NCI-H69 (cell line): Measurements from ENCODE around the gene PLCXD1.
"Not testable (repeated sequence)": the region's sequence is repeated elsewhere in the genome, so short reads cannot be mapped to it uniquely, and the experiment has no call there.

Experiments
- DNase-seq: peaks from one replicate; lab custom pipeline; 2025; lab: John Stamatoyannopoulos, UW

The PLCXD1 gene, protein sequence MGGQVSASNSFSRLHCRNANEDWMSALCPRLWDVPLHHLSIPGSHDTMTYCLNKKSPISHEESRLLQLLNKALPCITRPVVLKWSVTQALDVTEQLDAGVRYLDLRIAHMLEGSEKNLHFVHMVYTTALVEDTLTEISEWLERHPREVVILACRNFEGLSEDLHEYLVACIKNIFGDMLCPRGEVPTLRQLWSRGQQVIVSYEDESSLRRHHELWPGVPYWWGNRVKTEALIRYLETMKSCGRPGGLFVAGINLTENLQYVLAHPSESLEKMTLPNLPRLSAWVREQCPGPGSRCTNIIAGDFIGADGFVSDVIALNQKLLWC

DNA sequence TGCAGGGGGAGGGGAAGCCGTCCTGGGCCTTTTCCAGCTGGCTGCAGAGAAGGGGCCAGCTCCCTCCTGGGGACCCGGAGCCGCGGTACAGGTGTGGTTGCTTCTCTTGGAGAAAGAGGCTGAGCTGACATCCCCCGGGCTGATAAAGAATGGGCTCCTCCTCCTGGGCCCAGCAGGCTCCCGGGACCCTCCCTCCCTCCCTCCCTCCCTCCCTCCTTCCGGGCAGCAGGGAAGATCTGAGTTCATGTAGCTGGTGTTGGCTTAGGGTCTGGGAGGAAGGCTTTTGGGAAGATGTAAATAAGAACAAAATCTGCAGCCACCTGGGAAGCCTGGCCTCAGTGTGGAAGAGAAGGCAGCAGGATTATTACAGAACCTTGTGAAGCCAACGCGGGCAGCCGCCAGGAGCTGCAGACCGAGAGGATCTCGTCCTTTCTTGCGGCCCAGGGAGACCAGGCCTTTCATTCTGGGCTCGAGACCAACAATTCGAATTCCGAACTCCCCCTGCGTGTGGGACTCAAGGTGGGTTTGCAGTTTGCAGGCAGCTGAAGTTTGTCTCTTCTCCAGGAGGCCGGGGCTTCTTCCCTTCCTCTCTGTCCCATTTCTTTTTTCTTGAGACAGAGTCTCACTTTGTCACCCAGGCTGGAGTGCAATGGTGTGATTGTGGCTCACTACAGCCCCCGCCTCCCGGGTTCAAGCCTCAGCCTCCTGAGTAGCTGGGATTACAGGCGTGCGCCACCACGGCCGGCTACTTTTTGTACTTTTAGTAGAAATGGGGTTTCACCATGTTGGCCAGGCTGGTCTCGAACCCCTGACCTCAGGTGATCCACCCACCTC is at the start of gene PLCXD1:
Gene PLCXD1, plus strand, starts transcription at position 216 of the 834 bp plus-strand sequence. CDS start 2,807 bp downstream, outside the sequence.
- DNase-seq = no peak

DNA sequence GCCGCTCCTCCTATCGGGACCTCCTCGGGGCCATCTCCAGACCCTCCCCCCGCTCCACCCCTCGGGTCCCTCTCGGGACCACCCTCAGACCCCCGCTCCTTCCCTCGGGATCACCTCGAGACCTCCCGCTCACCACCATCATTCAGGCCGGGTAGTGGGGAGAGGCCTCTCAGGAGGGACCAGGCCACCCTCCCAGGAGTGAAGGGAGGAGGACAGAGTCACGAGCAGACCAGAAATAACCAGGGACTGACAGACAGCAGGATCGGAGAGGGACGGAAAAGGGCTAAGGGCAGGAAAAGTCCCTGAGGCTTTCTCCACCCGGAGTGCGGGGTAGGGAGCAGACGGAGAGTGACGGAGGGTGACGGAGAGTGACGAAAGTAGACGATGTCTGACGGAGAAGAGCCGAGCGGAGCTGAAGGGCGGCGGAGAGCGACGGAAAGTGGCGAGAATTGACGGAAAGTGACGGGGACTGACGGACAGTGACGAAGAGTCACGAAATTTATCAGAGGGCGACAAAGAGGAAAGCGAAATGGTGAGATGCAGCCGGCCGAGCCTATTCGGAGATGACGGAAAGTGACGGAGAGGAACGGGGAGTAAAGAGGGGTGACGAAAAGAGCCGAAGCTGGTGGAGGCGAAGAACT is 49.4 kb upstream of the PLCXD1 start:
- DNase-seq = not testable (repeated sequence)

DNA sequence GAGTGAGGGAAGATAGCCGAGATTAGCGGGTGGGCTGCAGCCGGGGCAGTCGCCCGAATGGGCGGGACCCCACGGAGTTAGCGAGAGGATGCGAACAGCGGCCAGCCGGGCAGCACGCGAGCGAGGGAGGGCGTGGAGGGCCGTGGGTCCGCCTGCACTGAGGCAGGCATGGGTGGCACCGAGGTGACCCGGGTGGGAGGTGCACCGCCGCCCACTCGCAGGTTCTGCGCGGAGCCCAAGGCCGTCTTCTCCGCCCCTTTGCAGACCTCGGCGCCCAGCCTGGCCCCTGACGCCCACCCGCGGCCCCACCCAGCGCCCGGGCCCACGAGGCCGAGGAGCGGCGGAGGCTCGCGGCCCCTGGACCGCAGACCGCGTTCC is 48.9 kb upstream of the PLCXD1 start:
- DNase-seq = not testable (repeated sequence)

DNA sequence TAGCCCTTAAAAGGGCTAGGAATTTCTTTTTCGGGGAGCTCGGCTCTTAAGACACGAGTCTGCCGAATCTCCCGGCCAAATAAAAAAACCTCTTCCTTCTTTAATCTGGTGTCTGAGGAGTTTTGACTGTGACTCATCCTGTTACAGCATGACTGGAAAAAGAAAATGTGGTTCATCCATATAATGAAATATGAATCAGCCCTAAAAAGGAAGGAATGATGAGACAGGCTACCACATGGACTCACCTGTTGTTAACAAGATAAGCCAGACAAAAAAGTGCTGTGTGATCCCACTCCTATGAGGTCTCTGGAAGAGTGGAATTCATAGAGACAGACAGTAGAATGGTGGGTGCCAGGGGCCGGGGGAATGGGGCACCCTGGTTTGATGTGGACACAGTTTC is 45.0 kb upstream of the PLCXD1 start:
- not testable (repeated sequence) for DNase-seq

DNA sequence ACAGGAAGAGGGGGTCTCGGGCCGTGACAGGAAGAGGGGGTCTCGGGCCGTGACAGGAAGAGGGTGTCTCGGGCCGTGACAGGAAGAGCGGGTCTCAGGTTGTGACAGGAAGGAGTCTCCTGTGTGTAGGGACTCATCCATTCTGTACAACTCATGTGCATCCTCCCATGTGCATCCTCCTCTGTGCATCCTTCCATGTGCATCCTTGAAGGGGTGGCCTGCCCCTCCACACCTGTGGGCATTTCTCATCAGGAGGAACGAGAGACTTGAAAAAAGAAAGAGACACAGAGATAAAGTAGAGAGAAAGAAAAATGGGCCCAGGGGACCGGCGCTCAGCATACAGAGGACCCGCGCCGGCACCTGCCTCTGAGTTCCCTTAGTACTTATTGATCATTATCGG is 30.2 kb upstream of the PLCXD1 start:
- no peak for DNase-seq

DNA sequence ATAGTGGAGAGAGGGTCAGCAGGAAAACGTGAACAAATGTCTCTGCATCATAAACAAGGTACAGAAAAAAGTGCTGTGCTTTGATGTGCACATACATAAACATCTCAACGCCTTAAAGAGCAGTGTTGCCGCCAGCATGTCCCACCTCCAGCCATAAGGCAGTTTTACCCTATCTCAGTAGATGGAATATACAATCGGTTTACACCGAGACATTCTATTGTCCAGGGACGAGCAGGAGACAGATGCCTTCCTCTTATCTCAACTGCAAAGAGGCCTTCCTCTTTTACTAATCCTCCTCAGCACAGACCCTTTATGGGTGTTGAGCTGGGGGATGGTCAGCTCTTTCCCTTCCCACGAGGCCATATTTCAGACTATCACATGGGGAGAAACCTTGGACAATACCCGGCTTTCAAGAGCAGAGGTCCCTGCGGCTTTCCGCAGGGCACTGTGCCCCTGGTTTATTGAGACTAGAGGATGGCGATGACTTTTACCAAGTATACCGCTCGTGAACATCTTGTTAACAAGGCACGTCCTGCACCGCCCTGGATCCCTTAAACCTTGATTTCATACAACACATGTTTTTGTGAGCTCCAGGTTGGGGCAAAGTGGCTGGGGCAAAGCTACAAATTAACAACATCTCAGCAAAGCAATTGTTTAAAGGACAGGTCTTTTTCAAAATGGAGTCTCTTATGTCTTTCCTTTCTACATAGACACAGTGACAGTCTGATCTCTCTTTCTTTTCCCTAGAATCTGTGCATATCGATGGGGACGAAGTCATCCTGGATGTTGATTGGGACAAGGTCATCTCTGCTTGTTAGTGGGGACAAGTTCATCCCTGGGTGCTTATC is 29.6 kb upstream of the PLCXD1 start:
- not testable (repeated sequence) for DNase-seq

DNA sequence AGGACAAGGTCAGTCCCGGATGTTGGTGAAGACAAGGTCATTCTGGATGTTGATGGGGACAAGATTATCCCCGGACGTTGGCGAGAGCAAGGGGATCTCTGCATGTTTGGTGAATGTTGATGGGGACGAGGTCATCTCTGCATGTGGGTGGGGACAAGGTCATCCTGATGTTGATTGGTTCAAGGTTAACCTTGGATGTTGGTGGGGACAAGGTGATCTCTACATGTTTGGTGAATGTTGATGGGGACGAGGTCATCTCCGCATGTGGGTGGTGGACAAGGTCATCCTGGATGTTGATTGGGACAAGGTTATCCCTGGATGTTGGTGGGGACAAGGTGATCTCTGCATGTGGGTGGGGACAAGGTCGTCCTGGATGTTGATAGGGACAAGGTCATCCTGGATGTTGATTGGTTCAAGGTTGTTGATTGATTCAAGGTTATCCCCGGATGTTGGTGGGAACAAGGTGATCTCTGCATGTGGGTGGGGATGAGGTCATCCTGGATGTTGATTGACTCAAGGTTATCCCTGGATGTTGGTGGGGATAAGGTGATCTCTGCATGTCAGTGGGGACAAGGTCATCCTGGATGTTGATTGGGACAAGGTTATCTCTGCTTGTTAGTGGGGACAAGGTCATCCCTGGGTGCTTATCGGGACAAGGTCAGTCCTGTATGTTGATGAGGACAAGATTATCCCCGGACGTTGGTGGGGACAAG is 28.8 kb upstream of the PLCXD1 start:
- no peak for DNase-seq

DNA sequence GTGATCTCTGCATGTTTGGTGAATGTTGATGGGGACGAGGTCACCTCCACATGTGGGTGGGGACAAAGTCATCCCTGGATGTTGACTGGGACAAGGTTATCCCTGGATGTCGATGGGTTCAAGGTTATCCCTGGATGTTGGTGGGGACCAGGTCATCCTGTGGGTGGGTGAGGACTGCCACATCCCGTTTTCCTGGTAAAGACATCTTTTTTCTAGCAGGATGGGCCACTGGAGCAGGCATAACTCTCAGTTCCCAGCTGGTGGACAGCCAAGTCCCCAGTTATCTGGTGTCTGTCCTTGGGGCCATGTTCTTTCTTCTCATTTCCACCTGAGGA is 28.3 kb upstream of the PLCXD1 start:
- no peak for DNase-seq

DNA sequence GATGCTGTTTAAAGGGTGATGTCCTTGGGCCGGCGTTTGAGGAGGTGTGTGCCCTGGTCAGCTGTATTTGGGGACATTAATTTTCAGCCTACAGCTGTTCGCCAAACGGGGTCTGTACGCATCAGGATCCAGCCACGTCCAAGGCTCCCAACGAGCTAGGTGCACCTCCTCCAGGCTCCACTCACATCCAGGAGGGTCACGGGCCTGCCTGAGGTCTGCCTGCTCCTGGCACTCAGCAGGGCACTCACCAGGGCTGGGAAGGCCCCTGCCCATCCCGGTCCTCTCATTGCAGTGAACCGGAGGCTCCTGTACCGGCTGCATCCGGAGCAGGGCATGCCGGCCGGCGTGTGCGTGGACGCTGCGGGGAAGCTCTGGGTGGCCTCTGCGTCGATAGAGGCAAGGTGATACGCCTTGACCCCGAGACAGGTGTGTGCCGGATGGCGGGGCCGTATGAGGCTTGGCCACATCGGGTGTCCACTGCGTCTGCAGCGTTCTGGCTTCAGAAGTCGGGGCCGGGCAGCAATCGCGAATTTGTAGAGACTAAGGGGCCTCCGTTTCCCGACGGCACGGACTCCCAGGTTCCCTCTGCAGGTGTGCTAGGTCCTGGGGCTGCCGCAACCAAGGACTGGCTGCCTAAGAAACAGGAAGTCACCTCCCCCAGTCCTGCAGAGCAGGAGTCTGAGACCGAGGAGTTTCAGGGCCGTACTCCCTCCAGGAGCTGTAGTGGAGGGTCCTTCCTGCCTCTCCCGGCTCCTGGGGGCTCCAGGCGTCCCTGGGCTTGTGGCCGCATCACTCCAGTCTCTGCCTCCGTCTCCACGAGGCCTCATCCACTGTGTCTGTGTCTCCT is 27.5 kb upstream of the PLCXD1 start:
- DNase-seq = no peak

DNA sequence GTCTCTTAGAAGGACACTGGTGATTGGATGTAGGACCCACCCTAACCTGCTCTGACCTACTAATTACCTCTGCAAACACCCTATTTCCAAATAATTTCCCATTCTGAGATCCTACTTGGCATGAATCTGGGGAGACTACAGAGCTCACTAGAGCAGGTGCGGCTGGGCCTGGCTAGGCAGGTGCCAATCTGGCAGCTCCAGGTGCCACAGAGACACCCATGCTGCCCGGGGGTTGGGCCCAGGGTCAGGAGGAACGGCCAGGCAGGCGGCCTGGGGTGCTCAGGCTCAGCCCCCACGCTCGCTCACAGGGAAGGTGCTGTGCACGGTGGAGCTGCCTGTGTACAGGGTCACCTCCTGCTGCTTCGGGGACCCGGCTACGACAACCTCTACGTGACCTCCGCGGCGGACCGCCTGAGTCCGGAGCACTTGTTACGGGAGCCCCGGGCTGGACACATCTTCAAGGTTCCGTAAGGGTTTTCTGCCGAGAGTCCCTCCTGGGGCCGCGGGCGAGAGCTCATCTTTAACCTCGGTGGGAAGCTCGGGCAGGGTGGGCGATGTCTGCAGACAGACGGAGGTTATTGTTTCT is 26.5 kb upstream of the PLCXD1 start:
- DNase-seq = no peak

DNA sequence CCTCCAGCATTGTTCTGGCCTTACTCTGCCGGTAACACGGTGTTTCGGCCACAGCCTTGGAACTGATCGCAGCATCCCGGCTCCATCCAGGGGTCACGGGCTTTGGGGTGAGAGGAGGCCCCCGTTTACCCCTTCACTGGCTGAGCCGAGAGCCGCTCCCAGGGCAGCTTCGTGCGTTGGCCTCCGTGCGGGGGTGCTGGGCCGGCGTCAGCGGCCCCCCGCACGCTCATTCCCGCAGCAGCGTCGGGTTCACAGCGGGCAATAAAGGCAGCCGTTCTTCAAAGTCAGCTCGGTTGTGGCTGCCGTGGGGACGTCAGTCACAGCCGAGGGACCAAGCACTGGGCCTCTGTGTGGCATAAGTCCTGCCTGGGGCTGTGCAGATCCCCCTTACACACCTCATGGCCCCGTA is 25.3 kb upstream of the PLCXD1 start:
- DNase-seq = no peak

DNA sequence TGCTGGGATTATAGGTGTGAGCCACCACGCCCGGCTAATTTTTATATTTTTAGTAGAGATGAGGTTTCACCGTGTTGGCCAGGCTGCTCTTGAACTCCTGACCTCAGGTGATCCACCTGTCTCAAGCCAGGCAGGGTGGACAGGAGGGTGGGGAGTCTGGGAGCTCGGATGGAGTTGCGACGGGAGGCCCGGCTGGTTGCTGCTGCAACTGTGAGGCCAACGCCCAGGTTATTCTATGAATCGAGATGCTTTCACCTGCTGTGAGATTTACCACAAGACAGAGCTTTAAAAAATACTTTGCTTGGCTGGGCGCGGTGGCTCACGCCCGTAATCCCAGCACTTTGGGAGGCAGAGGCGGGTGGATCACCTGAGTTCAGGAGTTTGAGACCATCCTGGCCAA is 24.1 kb upstream of the PLCXD1 start:
- not testable (repeated sequence) for DNase-seq

DNA sequence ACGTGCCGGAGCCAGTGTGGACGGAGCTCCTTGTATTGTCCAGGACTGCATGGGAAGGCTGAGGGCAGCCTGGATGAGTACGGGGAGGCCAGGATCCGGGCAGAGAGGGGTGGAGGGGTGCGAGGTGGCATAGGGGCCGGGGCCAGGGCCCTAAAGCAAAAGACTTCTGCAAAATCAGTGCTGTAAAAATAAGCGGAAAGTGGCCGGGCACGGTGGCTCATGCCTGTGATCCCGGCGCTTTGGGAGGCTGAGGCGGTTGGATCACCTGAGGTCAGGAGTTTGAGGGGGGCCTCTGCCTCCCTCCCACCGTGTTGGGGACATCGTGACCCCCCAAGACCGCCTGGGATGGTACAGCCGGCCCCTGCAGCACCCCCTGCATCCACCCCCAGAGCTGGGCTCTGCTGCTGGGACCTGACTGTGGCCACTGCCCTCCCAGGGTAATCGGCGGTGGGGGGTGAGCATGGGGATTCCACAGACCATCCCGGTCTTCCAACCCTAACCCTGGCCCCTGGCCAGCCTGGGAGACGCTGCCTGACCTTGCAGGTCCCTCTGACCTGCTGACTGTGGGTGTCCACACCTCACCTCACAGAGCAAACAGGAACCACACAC is 23.4 kb upstream of the PLCXD1 start:
- no peak for DNase-seq

DNA sequence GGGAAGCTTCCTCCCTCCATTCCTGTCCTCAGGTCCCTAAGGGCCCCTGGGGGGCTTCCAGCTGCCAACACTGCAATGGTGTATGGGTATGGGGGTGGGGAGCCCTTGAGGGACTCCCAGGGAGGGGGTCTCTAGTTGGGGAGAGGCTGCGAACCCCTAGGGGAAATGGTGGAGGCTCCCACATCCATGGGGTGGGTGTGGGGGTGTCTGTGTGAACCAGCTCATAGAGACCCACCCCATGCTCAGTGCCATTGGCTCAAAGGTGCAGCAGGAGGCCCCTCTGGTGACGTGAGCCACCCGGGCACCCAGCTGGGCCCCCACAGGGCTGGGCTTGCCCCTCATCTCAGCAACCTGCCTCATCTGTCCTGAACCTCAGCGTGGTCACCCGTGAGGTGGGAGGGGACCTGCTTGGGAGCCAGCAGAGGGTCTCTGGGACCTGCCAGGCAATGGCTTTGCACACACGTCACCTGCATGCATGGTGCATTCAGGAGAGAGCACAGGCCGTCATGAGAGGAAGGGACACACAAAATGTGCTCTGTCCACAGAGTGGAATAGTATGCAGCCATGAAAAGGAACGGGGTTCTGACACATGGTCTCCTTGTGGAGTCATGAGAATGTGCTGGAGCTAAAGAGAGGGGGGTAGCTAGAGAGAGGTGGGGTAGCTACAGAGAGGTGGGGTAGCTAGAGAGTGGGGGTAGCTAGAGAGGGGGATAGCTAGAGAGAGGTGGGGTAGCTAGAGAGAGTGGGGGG is 22.7 kb upstream of the PLCXD1 start:
- DNase-seq = no peak

DNA sequence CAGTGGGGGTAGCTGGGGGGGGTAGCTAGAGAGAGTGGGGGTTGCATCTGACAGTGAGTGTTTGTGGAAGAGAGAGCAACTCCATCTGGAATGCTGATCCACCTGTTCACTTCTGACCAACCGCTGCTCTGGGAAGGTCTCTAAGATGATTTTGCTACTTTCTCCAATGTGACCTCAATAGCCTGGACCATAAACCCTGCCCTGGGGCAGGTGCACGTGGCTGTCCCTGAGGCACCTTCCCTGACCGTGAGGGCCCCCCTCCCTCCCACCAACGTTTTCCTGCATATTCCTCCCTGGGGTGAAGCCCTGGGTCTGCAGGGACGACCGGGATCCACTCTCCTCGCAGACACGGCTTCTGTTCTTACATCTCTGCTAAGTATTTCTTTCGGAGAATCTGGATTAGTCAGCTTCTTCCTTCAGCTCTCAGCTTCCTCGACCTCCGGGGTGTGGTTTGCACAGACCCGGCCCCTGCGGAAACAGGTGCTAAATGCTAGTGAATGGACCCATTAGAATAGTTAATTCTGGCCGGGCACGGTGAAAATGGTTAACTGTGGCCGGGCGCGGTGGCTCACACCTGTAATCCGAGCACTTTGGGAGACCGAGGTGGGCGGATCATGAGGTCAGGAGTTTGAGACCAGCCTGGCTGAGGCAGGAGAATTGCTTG is 21.4 kb upstream of the PLCXD1 start:
- DNase-seq = no peak

DNA sequence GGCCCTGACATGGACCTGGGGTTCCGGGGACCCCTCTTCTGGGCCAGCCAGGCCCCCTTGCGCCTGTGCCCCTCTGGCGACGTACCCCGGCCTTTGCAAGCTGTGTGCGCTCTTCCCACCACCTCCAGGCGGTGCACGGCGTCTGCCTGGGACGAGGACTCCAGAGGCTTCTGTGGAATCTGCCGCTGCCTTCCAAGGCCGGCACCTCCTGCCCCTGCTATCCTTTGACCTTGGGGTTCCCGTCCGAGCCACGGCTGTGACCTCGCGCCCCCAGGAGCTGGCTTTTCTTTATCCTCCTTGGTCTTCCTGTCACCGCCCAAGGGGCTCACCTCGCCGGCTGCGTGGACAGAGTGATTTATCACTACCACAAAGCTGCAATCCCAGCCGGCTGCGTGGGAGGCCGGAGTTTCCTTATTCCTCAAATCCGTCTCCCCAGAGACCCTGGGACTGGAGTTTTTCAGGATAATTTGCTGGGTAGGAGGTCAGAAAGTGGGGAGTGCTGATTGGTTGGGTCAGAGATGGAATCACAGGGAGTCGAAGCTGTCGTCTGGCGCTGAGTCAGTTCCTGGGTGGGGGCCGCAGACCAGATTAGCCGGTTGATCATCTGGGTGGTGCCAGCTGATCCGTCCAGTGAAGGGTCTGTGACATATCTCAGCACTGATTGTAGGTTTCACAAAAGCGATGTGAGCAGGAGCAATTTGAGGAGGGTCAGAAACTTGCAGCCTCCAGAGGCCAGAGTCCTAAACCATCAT is 19.8 kb upstream of the PLCXD1 start:
- DNase-seq = no peak

DNA sequence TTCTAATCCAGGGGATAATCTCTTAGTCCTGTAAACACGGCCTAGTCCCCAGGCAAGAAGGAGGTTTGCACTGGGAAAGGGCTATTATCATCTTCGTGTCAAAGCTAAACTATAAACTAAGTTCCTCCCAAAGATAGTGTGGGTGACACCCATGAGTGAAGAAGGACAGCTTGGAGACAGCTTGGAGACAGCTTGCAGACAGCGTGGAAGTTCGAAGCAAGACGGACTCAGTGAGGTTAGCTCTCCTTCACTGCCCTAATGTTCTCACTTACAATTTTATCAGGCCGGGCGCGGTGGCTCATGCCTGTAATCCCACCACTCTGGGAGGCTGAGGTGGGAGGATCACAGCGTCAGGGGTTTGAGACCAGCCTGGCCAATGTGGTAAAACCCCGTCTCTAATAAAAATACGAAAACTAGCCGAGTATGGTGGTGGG is 19.2 kb upstream of the PLCXD1 start:
- no peak for DNase-seq
